AG20443 (cell line): Measurements from ENCODE around the gene SAMD4A.

ENCODE experiments used
- DNase-seq: peaks from one replicate; pipeline ENCODE4 v3.0.0; 2012; ENCODE audit warnings: low spot score, mixed read lengths

Gene SAMD4A

DNA sequence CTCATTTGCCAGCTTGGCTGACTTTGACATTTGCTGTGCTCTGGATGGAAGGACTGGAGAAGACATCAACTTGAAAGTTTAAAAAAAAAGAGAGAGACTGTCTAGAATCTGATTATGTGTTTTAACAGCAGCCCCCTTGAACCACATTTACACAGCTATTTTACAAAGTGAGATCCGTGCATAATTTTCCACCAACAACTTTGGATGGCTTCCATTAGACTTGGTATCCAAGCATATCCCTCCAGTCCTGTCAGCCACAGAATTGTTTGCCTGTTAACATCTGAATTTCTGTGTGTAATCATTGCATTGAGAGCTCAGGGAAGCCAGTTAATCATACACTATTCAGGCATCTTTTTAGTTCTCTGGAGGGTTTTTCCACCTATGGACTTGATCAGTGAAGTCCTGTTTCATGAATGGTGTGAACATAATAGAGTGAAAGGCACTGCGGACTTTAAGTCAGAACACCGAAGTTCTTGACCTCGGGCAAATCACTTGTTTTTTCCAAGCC lies 93.7 kb downstream of the SAMD4A start:
- no peak for DNase-seq

DNA sequence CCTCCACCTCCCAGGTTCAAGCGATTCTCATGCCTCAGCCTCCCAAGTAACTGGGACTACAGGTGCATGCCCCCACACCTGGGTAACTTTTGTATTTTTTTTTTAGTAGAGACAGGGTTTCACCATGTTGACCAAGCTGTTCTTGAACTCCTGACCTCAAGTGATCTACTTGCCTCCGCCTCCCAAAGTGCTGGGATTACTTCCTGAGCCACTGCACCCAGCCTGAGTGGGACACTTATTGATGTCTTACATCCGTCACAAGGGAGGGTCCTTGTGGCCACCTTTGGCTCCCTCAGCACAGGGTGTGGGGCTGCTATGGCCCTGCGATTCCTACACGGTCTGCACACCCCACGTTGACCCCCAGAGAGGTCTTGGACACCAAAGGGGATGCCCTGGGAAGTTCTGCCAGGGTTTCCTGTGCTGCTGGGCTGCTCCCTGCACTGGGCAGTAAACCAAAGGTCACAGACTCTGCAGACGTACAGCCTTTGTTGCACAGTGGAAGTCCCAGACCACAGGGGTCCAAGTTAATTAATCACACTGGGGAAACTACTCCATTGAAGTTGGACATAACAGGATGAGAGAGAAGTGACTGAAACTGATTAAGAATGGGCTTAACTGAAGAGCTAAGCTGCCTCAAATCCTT lies 95.7 kb downstream of the SAMD4A start:
- DNase-seq: no peak

DNA sequence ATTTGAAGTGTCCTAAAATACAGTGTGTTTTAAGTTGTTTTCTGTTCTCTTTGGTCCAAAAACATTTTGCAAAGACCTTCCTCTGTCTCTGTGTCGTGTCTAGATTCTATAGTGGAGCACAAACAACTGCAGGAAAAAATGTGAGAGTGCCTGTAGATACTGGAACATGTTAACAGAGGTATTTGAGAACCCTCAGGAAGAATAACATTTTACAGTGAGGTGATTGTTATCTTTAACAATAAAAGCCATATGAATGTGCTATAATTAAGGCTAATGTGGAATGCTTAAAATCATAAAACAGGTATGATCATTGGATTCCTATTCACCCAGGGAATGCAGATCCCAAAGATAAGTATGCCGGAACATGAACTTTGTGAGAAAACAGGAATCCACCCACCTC lies 98.0 kb downstream of the SAMD4A start:
- no peak for DNase-seq

DNA sequence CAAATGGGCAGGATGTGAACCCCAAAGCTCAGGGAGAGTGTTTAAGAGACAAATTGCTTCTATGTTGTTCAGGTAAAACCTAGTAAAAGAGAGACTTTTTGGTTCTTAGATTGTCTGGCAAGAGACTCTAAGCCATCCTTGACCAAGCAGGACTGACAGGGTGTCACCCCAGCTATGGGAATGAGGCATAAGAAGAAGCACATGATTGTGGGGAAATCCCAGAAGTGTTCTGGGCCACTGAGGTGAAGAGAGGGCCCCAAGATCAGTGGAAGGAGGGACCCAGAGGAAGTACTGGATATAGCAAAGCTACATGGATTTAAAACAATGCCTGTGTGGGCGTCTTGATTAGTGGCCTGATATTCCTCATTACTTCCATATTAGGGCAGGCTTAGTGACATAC lies 99.0 kb downstream of the SAMD4A start:
- DNase-seq: no peak

DNA sequence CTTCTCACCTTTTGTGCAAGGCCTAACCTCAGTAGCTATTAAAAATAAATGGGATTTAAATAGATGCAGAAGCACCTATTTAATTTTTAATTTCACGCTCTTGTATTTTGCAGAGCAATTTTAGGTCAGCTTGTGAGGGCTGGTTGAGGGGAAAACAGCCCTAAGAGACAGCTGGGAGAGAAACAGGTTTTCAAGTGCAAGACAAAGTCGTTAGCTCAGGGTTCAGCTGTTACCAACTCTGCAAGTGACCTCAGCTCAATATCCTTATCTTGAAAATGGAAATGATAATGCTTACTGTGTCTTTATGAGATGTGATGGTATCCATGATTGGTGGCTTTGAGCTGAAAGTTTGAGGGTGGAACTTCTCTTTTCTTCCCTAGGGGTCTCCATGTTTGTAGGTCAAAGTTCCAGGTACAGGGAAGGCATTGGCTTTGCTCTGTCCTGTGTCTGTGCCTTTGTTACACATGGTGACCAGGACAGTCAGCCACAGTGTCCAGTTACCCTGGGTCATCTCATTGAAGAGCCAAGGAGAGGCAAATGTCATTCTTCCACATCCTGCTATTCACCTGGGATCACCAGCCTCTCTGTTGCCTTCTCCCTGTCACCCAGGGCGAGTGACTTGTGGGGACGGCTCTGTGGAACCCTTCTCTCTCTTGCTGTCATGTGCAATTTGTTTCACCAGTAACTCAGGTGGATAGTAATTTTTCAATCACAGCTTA lies 100.3 kb downstream of the SAMD4A start:
- DNase-seq: no peak

DNA sequence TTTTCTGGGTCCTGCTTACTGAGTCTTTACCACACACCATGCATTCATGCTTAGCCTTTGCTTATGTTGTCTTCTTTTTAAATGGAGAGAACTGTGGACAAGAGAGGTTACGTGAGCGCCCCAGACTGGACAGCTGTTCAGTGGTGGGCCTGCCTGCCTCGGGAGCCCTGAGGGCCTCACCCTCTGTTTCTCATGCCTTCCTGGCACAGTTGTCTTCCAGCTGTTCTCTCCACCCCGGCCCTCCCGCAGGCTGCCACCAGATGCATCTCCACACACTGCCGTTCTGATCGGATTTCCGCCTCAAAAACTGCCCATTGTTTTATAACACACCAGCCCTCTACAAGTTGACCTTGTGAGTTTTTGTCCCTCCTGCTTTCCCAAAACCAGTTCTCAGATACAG lies 100.8 kb downstream of the SAMD4A start:
- DNase-seq: no peak

DNA sequence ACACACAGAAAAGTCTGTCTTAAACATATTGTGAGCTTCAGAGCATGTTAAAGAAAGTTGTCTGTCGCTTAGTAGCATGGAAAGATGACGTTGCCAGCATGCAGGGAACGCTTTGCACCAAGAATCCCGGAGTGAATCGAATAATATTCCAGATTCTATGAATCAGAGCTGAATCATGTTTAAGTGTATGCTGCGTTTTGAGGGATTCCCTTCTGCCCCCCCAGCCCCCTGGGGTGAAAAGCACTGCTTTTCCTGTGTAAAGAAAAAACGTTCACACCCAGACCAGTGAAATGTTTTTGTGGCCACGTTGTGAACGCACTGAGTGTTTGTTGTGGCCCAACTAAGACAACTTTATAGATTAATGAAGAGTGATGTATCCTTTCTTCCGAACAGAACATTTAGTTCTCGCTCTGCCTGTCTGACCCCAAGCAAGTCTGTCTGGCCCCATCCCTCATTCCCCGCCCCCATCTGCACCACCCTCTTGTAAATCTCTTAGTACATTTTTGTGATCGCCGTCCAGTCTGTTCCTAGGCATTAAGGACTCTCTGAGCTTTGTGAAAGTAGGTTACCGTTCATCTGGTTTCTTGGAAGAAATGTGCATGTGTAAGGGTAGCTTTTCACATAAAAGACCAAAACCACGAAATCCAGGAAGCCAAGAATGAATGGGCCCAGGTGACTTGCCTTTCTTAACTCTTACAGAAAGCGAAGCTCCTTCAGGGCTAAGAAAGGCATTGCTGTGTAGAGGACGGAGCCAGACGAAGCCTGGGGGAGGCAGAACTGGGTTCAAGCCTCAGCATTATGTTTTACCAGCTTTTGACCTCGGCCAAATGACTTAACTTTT lies 103.0 kb downstream of the SAMD4A start:
- DNase-seq: peak; percentile 43

DNA sequence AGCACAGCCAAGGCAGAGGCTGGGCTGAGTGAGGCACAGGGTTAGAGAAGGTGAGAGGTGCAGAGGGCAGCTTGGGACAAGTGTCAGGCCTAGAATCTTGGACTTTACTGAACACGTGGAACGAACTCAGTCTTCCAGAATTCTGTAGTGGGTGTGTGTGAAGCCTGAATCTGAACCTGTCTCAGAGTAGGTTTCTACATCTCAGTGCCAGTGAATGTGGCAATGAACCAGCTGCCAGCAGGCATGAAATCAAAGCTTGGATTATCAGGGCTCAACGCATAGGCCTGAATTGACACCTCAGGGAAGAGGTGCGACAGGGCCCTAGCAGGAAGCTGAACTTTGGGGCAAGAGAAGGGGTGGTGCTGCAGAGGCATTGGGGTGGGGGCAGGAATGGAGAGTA lies 104.6 kb downstream of the SAMD4A start:
- no peak for DNase-seq

DNA sequence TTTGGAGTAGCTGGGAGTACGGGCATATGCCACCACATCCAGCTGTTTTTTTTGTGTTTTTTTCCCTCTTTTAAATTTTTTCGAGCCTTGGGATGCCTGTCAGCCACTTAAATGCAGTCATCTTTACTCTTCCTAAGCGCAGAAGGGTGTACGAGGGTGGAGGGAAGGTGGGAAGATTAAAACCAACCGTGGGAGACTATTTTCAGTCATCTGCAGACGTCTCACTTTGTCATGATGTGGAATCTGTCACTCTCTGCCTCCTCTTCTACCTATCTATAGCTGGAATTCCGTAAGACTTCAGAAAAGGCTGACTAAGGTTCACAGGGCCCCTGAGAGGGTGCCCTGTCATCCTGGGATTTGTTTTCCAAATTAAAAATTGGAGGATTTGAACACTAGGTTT lies 105.3 kb downstream of the SAMD4A start:
- DNase-seq: no peak

DNA sequence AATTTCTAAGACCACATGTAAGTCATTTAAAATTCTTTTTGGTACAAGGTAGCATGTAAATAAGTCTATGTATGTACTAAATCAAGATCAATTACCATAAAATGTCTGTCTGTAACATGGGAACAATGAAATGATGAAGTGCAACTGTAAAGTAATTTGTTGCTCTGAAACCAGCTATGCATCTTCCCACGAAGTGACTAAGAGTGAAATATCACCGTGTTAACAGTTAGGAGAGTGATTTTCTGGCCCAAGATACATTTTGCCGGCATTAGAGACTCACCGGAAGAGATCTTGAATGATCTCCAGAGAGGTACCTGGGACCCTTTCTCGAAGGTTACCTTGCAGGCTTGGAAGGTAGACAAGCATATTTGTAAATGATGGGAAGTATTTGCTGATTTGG lies 105.8 kb downstream of the SAMD4A start:
- no peak for DNase-seq

DNA sequence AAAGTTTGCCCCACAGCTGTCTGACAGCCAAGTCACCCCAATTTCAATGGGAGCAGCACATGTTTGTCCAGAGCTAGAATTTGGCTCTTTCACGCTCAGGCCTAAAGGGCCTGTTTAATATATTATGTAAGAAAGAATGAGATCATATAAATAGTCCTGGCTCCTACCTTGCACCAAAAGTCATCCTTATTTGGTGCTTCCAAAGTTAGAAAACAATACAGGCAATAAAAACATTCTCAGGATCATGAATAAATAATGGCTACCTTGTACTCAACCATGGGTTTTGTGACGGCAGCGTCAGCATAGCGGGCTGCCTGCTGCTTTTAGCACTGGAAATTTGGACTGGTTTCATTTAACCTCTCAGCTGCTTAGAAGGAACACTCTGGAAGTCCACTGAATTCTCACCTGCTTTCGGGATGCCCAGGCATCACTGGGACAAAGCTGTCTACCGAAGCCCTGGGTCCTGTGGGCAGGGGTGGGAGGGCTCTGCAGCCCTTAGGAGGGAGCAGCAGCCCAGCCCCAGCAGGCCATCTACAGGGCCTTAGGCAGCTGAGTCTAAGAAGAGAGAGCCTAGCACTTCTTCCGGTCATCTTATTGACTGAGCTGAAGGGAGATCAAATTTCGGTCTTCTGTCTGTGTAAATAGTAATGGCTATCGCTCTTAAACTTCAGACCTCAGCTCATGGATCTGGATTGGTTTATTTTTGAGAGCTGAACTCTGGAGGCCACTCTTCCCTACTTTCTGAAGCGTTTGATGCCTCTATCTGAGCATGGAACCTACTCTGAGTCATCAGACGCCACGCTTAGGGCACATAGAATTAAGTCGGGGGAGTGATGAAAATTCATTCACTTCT lies 106.5 kb downstream of the SAMD4A start:
- no peak for DNase-seq

DNA sequence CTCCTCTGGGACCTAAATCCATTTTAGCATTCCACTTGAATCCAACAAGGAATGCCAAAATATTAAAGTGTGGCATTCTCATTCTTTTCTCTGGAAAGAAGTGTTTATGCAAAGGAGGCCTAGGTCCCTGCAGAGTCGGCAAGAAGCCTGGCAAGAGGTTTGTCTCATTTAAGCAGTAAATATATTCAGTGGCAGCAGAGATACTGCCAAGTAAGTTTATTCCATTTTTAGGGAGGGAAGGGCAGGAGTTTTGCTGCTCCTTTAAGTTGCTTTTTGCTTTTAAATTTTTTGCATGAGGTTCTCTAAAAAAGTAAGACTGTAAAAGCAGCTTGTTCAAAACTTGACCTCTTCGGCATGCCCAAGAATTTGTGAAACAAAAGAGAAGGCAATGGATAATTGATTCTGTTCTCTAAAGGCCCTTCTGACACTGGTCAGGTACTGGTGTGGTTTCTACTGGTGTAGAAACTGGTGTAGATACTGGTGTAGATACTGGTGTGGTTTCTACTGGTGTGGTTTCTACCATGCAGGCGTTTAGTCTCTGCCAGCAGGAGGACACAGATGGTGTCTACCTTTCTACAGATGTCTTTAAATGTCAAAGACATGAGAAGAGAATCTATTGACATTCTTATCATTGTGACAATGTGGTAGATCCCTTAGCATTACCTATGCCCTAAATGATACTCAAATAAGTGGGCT lies 107.3 kb downstream of the SAMD4A start:
- DNase-seq: no peak

DNA sequence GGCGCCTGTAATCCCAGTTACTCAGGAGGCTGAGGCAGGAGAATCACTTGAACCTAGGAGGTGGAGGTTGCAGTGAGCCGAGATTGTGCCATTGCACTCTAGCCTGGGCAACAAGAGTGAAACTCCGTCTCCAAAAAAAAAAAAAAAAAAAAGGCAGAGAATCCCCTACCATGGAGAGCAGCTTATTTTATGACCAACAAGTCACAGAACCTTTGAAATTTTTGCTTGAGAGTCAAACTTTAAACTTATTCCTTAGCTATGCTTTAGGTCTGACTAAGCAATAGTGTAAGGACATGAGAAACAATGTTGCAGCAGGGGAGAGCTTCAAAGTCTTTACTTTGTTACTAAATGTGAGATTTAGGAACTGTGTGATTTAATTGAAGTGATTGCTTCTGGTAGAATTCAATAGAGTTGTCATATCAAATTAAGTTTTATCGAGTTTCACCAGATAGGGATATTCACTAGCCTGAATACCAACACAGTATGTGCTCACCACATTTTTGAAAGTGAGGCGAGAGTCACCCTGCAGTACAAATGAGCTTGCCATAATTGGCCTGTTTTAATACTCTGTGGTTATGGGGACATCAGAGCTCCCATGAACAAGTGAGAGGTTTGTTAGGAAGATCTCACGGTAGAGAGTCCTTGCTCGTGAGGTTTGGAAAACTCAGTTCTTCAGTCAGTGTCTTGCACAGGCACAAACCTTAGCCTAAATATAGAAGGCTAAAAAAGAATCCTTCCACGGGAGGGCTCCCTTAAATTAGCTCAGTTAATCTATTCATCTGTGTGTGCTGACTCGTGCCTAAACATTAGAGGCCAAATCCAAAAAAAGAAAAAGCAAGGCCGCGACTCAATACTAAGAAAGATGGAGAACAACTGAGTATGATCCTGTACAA lies 108.6 kb downstream of the SAMD4A start:
- no peak for DNase-seq

DNA sequence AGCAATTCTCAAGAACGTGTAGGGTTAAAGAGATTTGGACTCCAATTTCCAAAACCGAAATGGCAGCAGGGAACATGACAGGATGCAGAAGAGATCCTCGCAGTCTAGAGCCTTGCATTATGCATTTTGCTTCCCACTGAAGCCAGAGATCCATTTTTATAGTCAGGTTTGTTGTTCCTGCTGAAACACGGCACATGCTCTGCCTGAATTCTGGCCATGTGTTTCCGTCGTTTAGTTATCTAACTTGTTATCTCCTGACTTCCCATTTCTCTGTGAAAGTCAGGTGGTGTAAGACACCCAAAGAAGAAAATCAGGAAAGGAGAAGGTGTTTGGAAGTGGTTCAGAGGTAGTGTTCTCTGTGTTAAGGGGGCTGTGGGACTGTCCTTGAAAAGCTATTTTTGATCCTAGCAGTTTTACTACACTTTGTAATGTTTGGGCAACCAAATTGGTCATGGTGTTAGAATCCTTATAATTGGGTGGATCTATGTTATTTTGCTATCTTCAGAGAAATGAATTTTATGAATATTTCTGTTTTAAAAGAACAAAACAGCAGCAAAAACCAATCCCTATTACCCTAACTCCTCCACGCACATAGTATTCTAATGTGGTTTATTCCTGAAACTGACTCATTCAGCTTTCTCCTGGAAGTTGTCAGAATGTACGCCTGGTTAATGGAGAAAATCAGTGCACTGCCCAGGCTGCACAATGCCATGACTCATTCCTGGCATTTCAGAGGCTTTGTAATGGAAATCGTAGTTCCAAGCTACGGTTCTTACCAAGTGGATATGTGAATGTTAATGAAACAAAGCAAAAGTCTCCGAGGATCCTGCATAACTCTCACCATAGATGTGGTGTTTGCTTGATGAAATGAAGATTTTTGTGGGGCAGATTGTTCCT lies 110.1 kb downstream of the SAMD4A start:
- DNase-seq: peak; percentile 87

DNA sequence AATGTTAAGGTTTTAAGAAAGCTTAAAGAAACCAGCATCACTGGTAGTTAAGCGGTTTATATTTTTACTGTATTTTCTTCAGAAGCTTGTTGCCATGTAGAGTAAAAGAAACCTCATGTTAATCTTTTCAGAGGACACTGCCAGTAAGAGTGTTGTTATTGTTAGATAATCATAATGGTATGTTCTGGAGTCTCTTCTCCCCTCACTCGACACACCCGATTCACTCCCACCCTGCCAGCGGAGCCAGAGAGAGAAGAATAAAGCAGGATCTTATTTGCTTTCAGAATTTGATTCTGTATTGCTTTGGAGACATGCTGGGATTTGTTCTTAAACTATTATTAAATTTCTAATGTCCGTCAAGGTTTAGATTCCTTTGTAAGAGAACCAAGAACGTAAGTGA lies 113.7 kb downstream of the SAMD4A start:
- no peak for DNase-seq

DNA sequence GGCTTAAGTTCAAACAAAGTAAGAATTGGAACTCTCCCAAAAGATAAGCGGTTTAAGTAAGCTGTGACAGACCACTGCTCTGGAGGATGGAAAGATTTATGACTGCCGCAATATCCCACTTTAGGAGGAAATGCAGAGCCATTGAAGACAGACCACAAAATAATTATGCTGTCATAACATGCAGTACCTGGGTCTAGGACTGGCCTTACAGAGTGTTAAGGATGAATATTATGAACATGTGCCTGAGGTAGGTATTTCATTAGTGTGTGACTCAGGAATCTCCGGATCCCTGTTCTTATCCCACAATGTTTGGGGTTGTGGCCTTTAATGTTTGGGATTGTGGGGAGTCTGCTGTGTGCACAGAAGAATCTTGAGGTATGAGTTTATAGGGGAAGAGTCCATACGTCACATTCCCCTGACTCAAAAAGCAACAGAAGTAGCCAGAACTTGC lies 114.9 kb downstream of the SAMD4A start:
- no peak for DNase-seq

DNA sequence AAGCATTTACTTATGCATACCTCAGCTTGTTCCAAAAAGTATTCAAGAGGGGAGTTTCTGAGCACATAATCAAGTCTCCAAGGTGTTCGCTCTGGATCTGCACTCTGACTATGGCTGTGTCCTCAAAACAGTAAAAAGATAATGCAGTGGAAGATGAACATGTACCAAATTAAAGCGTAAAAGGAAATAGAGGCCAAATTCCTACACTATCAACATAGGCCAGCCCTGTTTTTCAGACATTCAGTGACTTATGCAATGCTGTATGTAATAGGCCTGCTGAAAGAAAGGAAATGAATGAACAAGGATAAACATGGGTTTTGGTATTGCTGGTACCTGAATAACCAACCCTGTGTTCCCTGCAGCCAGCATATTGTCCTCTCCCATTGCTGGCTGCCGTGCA lies 115.7 kb downstream of the SAMD4A start:
- DNase-seq: no peak

DNA sequence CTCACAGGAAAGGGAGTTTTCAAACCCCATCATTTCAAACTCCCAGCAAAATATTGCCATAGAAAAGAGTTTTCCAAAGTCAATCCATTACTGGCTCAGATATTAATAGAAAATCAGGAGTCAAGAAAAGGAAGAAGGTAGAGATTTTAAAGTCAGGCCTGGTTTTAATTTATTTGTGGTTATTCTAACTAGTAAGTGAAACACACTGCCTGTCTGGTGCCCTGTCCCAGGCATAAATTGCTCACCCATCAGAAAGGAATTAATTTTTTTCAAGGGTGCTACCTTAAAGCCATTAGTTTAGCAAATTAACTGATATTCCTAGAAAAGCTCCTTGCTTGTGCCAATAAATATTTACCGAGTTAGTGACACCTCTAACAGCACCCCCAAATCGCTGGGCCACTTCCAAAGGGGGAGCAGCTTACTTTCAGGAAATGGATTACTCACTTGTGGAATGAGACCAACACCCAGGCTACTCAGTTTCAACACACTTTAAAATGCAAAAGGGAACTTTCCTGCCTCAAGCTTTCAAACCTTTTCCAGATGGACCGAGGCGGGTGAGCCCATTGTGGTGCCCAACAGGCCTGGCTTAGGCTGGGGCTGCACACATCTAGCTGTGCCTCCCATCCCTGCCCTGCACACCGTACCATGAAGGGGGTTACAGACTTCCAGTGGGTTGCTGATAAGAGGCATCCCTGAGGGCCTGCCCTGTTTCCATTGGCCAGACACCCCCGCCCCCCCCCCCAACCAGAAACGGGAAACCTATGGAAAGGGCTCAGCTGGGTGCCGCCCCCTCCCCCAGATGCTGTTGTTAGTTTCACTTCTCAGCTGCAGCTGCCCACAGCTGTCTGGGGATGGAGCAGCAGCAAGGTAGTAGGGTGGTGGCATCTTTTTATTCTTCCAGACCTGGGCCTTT lies 117.2 kb downstream of the SAMD4A start:
- peak; percentile 75 for DNase-seq
